Mesenchymal stem cell (in vitro differentiated cells and primary cell): ENCODE results near the gene UTP18.
A peak's percentile ranks its signal among the peaks of the same experiment; 100 is the strongest.
"Not testable (repeated sequence)": the region's sequence is repeated elsewhere in the genome, so short reads cannot be mapped to it uniquely, and the experiment has no call there.

Experiments used
- DNase-seq: peaks from one replicate; pipeline ENCODE4 v3.0.0-alpha.2; 2013
- H2AFZ ChIP-seq: one replicate; pipeline ENCODE4 v1.6.1; 2013; ENCODE audit warnings: low read depth, mild to moderate bottlenecking, control low read depth, inconsistent platforms, low read length, moderate library complexity
- H2AK5ac ChIP-seq: 2 replicates; pipeline ENCODE4 v1.6.1; 2013; ENCODE audit warnings: low read length, moderate library complexity, mild to moderate bottlenecking, inconsistent platforms; ENCODE audit not compliant: severe bottlenecking
- H2BK120ac ChIP-seq: one replicate; pipeline ENCODE4 v1.6.1; 2013; ENCODE audit warnings: low read depth, mild to moderate bottlenecking, inconsistent platforms, low read length, moderate library complexity
- H2BK12ac ChIP-seq, 2 experiments: one replicate each; pipeline ENCODE4 v1.6.1; 2013; ENCODE audit warnings: inconsistent platforms in 2 of 2, low read length in 2 of 2, mild to moderate bottlenecking in 2 of 2, moderate library complexity in 2 of 2, control low read depth in 1 of 2
- H2BK15ac ChIP-seq: one replicate; pipeline ENCODE4 v1.6.1; 2013; ENCODE audit warnings: mild to moderate bottlenecking, low read depth, inconsistent platforms; ENCODE audit not compliant: poor library complexity, severe bottlenecking
- H2BK5ac ChIP-seq: 2 replicates; pipeline ENCODE4 v1.6.1; 2013; ENCODE audit warnings: low read depth, mild to moderate bottlenecking, low read length, control low read depth, inconsistent platforms; ENCODE audit not compliant: poor library complexity, severe bottlenecking
- H3K14ac ChIP-seq, 2 experiments: one replicate each; pipeline ENCODE4 v1.6.1; 2013; ENCODE audit warnings: inconsistent platforms in 2 of 2, low read length in 2 of 2, control low read depth in 1 of 2, mild to moderate bottlenecking in 1 of 2, moderate library complexity in 1 of 2
- H3K18ac ChIP-seq, 2 experiments: one replicate each; pipeline ENCODE4 v1.6.1; 2013; ENCODE audit warnings: inconsistent platforms in 2 of 2, low read length in 2 of 2, control low read depth in 1 of 2, low read depth in 1 of 2, mild to moderate bottlenecking in 1 of 2
- H3K23ac ChIP-seq, 2 experiments: one replicate each; pipeline ENCODE4 v1.6.1; 2013; ENCODE audit warnings: inconsistent platforms in 2 of 2, low read length in 2 of 2, mild to moderate bottlenecking in 2 of 2, moderate library complexity in 2 of 2, control low read depth in 1 of 2
- H3K27ac ChIP-seq: 2 replicates; pipeline ENCODE4 v1.5.1; 2013; ENCODE audit warnings: mild to moderate bottlenecking, moderate library complexity, low read length, control low read depth, inconsistent platforms; ENCODE audit not compliant: poor library complexity, severe bottlenecking
- H3K27me3 ChIP-seq, 2 experiments: 2 replicates each; pipeline versions ENCODE4 v1.6.1 to v1.7.0; 2013; ENCODE audit warnings: low read length in 2 of 2, mild to moderate bottlenecking in 2 of 2, moderate library complexity in 2 of 2, control low read depth in 1 of 2, inconsistent platforms in 1 of 2; ENCODE audit not compliant: control insufficient read depth in 1 of 2, insufficient read depth in 1 of 2
- H3K36me3 ChIP-seq, 2 experiments: 2 replicates each; pipeline versions ENCODE4 v1.6.1 to v1.7.0; 2013; ENCODE audit warnings: low read length in 2 of 2, control low read depth in 1 of 2, inconsistent platforms in 1 of 2, low read depth in 1 of 2, mild to moderate bottlenecking in 1 of 2; ENCODE audit not compliant: insufficient read depth in 2 of 2, control insufficient read depth in 1 of 2
- H3K4ac ChIP-seq, 2 experiments: one replicate each; pipeline ENCODE4 v1.6.1; 2013; ENCODE audit warnings: inconsistent platforms in 2 of 2, low read length in 2 of 2, mild to moderate bottlenecking in 2 of 2, moderate library complexity in 2 of 2, control low read depth in 1 of 2, low read depth in 1 of 2
- H3K4me1 ChIP-seq: 2 replicates; pipeline ENCODE4 v1.6.1; 2013; ENCODE audit warnings: low read depth, low read length, control low read depth; ENCODE audit not compliant: control insufficient read depth, insufficient read depth
- H3K4me2 ChIP-seq: 2 replicates; pipeline ENCODE4 v1.6.1; 2013; ENCODE audit warnings: low read length, mild to moderate bottlenecking, inconsistent platforms; ENCODE audit not compliant: poor library complexity, severe bottlenecking
- H3K4me3 ChIP-seq, 2 experiments: 2 replicates each; pipeline versions ENCODE4 v1.5.1 to v1.7.0; 2013; ENCODE audit warnings: low read length in 2 of 2, mild to moderate bottlenecking in 2 of 2, control low read depth in 1 of 2, low read depth in 1 of 2; ENCODE audit not compliant: insufficient read depth in 1 of 2
- H3K79me1 ChIP-seq: replicated peaks from 2 replicates; pipeline ENCODE4 v1.6.1; 2013; ENCODE audit warnings: mild to moderate bottlenecking, control low read depth, low read length, inconsistent platforms; ENCODE audit not compliant: poor library complexity, severe bottlenecking
- H3K9ac ChIP-seq: 2 replicates; pipeline ENCODE4 v1.7.0; 2013; ENCODE audit warnings: mild to moderate bottlenecking, low read length, moderate library complexity
- H3K9me3 ChIP-seq: 2 replicates; pipeline ENCODE4 v1.7.0; 2013; ENCODE audit warnings: mild to moderate bottlenecking, low read length; ENCODE audit not compliant: control insufficient read depth
- H4K8ac ChIP-seq: one replicate; pipeline ENCODE4 v1.6.1; 2013; ENCODE audit warnings: inconsistent platforms, mild to moderate bottlenecking, low read length, moderate library complexity
- H4K91ac ChIP-seq: one replicate; pipeline ENCODE4 v1.6.1; 2013; ENCODE audit warnings: mild to moderate bottlenecking, low read length, inconsistent platforms
- WGBS: methylation state at CpG from one replicate; pipeline ENCODE4 v1.1.7; 2013; ENCODE audit warnings: mixed read lengths; 5-methylcytosine and 5-hydroxymethylcytosine counted together

The UTP18 gene

DNA sequence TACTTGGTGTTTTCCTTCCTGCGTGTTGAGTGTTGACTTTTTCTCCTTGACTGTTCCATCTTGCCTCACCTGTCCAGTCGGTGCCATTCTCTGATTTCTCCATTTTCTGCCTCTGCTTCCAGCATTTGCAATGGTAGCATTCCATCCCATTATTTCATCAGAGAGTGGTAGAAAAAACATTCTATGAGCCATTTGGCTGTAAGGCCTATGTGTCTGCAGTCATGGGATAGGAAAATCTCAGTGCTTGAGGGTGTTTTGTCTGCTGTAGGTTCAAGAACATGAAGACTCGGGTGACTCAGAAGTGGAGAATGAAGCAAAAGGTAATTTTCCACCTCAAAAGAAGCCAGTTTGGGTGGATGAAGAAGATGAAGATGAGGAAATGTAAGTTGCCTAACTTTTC is 2.7 kb downstream of the UTP18 start:
- H2AFZ ChIP-seq: no peak overlapping the region
- H2BK5ac ChIP-seq: no peak overlapping the region
- no peak overlapping the region for H2AK5ac ChIP-seq
- H2BK12ac ChIP-seq: no peak overlapping the region
- H3K79me1 ChIP-seq: peaks cover 13% of the 10 kb centered on the region
- peaks cover 12 to 37% of the 10 kb centered on the region in 2 experiments for H3K36me3 ChIP-seq
- H3K27ac ChIP-seq: no peak overlapping the region
- H3K4ac ChIP-seq: no peak overlapping the region
- H3K9ac ChIP-seq: peak overlapping the region; percentile 8
- H3K27me3 ChIP-seq: no peaks in the 10 kb centered on the region
- H3K4me2 ChIP-seq: no peak overlapping the region
- DNase-seq: peak; percentile 51
- no peak overlapping the region for H2BK15ac ChIP-seq
- H3K14ac ChIP-seq: no peak overlapping the region
- peaks cover 7% of the 10 kb centered on the region for H3K4me1 ChIP-seq
- no peaks in the 10 kb centered on the region for H3K9me3 ChIP-seq
- WGBS: 94% methylated on average over 3 of the region's 3 CpGs
- H4K8ac ChIP-seq: no peak overlapping the region
- H2BK120ac ChIP-seq: no peak overlapping the region
- H3K23ac ChIP-seq: peak overlapping the region in 1 of 2 experiments; percentile 26
- H4K91ac ChIP-seq: no peak overlapping the region
- H3K4me3 ChIP-seq: no peak overlapping the region
- H3K18ac ChIP-seq: no peak overlapping the region

DNA sequence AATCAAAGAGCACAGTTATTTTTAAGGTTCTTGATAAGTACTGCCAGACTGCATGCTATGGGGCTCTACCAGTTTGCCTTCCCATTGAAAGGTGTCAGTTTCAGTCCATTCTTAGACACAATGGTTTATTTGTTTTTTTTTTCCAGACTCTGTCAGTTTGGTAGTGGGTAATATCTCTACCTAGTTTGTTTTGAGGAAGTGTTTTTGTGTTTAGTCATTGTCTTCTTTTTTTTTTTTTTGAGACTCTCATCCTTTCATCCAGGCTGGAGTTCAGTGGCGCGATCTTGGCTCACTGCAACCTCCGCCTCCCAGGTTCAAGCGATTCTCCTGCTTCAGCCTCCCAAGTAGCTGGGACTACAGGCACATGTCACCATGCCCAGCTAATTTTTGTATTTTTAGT is 4.1 kb downstream of the UTP18 start:
- not testable (repeated sequence) for H3K9ac ChIP-seq, H3K4ac ChIP-seq, H2BK15ac ChIP-seq, H4K91ac ChIP-seq, H3K9me3 ChIP-seq, H2BK12ac ChIP-seq, H3K23ac ChIP-seq, H3K14ac ChIP-seq, H2AK5ac ChIP-seq, H3K18ac ChIP-seq, H2BK120ac ChIP-seq, H3K4me1 ChIP-seq, H3K27me3 ChIP-seq, DNase-seq, H2BK5ac ChIP-seq, H3K27ac ChIP-seq, H3K4me3 ChIP-seq, H4K8ac ChIP-seq, H3K4me2 ChIP-seq, H2AFZ ChIP-seq
- Histone ChIP-seq H3K36me3 (peaks cover 16 to 51% of the 10 kb centered on the region in 2 experiments), H3K79me1 (peaks cover 17% of the 10 kb centered on the region)
- no CpG with 5 or more reads among the region's 4 CpGs for WGBS

DNA sequence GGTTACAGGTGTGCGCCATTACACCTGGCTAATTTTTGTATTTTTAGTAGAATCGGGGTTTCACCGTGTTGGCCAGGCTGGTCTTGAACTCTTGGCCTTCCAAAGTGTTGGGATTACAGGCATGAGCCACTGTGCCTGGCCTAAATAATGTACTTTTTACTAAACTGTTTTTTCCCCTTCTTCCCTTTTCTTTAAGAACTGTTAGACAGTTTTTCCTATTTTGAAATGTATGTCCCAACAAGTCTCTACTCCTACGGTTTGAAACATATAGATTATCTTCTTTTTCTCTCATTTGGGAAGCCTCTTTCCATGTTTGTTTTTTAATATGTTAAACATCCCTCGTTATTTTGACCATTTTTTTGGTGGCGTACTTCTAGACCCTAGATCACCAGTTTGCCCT is 9.6 kb downstream of the UTP18 start:
- Histone ChIP-seq H3K27me3 (no peaks in the 10 kb centered on the region), H2BK120ac (no peak overlapping the region), H4K91ac (no peak overlapping the region), H3K9me3 (no peaks in the 10 kb centered on the region), H3K4me2 (no peak overlapping the region), H3K14ac (no peak overlapping the region), H3K79me1 (peaks cover 27% of the 10 kb centered on the region), H2BK5ac (no peak overlapping the region), H3K9ac (no peak overlapping the region), H3K4me3 (no peak overlapping the region), H2BK15ac (no peak overlapping the region), H2AK5ac (no peak overlapping the region), H2AFZ (no peak overlapping the region), H3K4me1 (no peaks in the 10 kb centered on the region), H3K4ac (no peak overlapping the region), H2BK12ac (no peak overlapping the region), H3K36me3 (peaks cover 26 to 80% of the 10 kb centered on the region in 2 experiments), H3K23ac (no peak overlapping the region), H4K8ac (no peak overlapping the region), H3K18ac (no peak overlapping the region), H3K27ac (no peak overlapping the region)
- no peak for DNase-seq
- 94% methylated on average over 5 of the region's 6 CpGs for WGBS

DNA sequence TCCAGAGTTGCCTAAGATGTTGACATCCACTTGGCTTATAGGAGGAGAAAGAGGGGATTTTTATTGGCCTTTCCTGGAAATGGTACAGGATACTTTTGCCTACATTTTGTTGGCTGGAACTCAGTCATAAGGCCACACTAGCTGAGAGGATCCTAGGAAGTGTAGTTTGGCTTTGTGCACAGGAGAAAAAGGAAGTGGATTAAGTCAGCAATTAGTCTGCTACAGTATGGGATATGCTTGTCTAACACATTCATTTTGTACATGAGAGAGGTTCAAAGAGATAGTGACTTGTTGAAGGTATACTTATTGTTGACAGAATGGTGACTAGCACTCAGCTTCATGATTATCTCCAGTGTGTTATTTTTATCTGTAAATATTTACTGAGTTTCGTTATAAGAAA is 10.3 kb downstream of the UTP18 start:
- WGBS: no CpG with 5 or more reads among the region's 1 CpG
- DNase-seq: no peak
- Histone ChIP-seq H2BK5ac (no peak overlapping the region), H3K27ac (no peak overlapping the region), H3K4me3 (no peak overlapping the region), H3K27me3 (no peaks in the 10 kb centered on the region), H2AK5ac (no peak overlapping the region), H3K4me2 (no peak overlapping the region), H3K79me1 (peaks cover 27% of the 10 kb centered on the region), H3K23ac (no peak overlapping the region), H3K4me1 (no peaks in the 10 kb centered on the region), H3K9me3 (no peaks in the 10 kb centered on the region), H2BK120ac (no peak overlapping the region), H3K18ac (no peak overlapping the region), H3K4ac (no peak overlapping the region), H4K91ac (no peak overlapping the region), H3K36me3 (peaks cover 21 to 80% of the 10 kb centered on the region in 2 experiments), H3K14ac (no peak overlapping the region), H2BK12ac (no peak overlapping the region), H2AFZ (no peak overlapping the region), H4K8ac (no peak overlapping the region), H2BK15ac (no peak overlapping the region), H3K9ac (no peak overlapping the region)
